Activated T-helper 1 cell treated with Interleukin-2 at 50 U/mL for 16 hours (primary cell): ENCODE results near the gene UNC80.
"Not testable (repeated sequence)": the region's sequence is repeated elsewhere in the genome, so short reads cannot be mapped to it uniquely, and the experiment has no call there.

ENCODE experiments used
- DNase-seq: peaks from one replicate; pipeline ENCODE4 v3.0.0-alpha.2; 2020; ENCODE audit warnings: low read depth

UNC80 gene

DNA sequence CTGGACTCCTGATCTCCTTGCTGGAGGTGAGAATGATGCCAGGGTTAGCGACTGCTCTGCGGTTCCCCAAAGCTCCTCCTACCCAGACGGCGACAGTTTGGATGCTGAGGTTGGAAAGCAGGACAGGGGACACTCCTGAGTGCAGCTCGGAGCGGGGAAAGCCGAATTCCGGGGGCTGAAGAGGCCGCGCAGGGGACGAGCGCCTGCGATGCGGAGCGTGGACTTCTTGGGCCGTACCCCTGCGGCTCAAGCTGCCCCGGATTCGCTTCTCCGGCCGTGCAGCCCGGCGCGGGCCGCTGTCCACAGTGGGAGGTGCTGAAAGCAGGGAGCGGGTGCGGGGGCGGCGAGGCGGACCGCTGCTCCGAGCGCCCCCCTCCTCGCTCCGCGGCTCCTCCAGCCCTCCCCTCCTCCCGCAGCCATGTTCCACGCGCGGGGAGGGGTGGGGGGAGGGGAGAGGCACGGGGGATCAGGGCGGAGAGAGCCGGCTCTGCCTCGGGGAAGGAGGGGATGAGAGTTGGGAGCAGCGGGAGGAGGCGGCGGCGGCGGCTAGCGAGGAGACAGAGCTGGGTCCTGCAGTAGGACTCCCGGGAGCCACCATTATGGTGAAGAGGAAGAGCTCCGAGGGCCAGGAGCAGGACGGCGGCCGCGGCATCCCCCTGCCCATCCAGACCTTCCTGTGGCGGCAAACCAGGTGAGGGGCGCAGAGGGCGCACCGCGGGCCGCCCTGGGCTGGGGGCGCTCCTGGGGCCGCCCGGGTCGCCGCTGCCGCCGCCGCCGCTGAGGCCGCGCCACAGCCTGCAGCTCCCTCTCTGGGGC lies at the start of gene UNC80:
UNC80 (plus strand) TSS at position 359 of the 816 bp plus-strand sequence; CDS start at position 600, 241 bp downstream.
- no peak for DNase-seq

GRCh38 chr2:209726311-209726710 lies 45.3 kb upstream of the UNC80 start:
- DNase-seq, result no peak

GRCh38 chr2:209727077-209727476 lies 44.6 kb upstream of the UNC80 start:
- no peak for DNase-seq

DNA sequence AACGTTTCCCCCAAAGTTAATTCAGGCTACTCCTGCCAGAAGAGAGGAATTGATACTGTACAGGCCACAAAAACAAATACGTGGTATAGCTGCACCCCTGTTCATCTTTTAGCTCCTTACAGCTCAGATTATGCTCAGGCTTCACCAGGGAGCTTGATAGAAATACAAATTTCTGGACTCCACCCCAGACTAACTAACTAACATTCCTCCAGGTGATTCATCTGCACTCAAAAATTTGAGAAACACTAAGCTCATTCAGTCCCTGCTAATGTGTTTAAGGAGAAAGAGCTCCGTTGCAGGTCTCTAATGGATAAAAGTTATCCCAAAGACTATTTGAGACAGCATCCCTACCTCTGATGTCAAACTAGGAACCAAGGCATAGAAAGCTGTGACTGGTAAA lies 36.8 kb upstream of the UNC80 start:
- DNase-seq, result no peak

DNA sequence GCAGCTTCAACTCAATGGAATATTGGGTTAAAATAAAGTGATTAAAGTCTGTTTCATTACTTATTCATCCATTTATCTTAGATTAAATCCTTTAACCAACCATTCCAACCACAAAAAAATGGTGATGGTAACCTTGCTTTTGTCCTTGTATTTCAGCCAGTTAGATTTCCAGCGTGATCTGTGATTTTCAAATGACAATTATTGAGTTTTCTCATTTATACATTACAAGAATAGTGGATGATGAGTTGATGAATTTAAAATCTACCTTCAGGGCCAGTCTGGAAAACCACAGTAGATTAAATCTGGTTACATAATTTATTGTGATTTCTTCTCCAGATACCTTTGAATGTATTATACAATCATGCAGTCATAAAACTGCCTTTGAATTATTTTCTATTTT lies 29.7 kb upstream of the UNC80 start:
- DNase-seq, result no peak

- no peak for DNase-seq
Observed at GRCh38 chr2:209753020-209753419, 18.6 kb upstream of the UNC80 start.

DNA sequence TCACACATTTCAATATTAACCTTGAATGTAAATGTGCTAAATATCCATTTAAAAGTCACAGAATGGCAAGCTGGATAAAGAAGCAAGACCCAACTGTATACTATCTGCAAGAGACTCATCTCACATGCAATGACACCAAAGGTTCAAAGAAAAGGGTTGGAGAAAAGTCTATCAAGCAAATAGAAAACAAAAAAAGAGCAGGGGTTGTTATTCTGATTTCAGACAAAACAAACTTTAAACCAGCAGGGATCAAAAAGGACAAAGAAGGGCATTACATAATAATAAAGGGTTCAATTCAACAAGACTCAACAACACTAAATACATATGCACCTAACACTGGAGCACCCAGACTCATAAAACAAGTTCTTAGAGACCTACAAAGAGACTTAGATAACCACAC lies 14.5 kb upstream of the UNC80 start:
- no peak for DNase-seq

- DNase-seq, result no peak
Observed at GRCh38 chr2:209761566-209761965, 10.1 kb upstream of the UNC80 start.

- DNase-seq, result no peak
Observed at GRCh38 chr2:209762563-209762962, 9.1 kb upstream of the UNC80 start.

- no peak for DNase-seq
Observed at GRCh38 chr2:209763106-209763505, 8.5 kb upstream of the UNC80 start.

DNA sequence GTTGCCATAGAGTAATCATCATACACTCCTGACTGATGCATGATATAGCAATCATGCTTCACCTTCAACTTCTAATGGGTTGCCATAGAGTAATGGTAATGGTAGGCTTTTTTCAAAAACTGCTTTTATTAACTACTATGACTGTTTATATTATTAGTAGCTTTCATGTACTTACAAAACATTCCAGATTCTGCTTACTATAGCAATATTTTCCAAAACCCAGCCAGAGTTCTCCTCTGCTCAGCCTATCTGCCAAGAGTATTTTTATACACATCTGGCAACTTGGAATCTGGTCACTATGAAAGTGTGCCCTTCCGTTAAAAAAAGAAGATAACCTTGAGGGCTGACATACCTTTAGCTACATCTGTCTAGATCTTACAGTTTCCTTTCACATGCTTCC lies 5.0 kb upstream of the UNC80 start:
- no peak for DNase-seq

- no peak for DNase-seq
Observed at GRCh38 chr2:209767316-209767715, 4.3 kb upstream of the UNC80 start.

DNA sequence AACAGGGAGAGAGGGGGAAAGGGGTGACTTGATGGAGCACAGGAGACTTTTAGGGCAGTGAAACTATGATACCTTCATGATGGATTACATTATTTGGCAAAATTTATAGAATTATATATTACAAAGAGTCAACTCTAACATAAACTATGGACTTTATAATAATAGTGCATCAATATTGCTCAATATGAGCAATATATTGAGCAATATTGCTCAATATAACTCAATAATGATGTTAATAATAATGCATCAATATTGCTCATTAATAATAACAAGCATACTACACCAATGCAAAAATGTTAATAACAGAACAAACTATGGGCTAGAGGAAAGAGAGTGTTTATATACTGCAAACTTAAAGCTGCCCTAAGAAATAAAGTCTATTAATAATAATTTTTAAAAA lies 3.1 kb upstream of the UNC80 start:
- no peak for DNase-seq

GRCh38 chr2:209772290-209772685 lies 656 bp downstream of the UNC80 start:
- no peak for DNase-seq

DNA sequence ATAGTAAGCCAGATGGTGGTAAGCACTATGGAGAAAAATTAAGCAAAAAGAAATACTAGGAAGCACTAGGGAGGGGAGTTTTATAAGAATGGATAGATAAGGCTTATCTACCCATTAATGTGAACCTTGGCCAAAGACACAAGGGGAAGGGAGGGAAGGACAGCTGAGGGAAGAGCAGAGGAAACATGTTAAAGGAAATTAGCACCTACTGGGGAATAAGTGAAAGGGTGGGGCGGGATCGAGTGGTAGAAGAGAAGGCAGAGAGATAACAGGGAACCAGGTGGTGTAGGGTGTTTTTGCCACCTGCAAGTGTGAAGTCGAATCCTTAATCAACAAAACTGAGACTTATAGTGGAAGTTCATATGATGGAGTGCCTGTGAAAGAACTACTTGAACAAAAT lies 1.7 kb downstream of the UNC80 start:
- DNase-seq, result no peak

- no peak for DNase-seq
Observed at GRCh38 chr2:209787416-209787815, 15.8 kb downstream of the UNC80 start.

DNA sequence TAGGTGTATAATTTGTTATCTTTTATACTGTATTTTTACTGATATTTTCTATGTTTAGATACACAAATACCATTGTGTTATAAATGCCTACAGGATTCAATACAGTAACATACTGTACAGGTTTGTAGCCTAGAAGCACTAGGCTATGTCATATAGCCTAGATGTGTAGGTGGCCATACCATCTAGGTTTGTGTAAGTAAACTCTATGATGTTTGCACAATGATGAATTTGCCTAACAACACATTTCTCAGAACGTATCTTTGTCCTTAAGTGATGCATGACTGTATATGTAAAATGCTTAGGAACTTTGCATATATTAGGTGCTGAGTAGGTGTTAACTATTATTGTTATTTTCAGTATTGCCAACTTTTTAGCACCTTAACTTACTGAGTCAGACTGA lies 17.3 kb downstream of the UNC80 start:
- DNase-seq, result no peak

GRCh38 chr2:209790066-209790728 lies 18.6 kb downstream of the UNC80 start:
- no peak for DNase-seq

- no peak for DNase-seq
Observed at GRCh38 chr2:209791151-209791550, 19.5 kb downstream of the UNC80 start.

DNA sequence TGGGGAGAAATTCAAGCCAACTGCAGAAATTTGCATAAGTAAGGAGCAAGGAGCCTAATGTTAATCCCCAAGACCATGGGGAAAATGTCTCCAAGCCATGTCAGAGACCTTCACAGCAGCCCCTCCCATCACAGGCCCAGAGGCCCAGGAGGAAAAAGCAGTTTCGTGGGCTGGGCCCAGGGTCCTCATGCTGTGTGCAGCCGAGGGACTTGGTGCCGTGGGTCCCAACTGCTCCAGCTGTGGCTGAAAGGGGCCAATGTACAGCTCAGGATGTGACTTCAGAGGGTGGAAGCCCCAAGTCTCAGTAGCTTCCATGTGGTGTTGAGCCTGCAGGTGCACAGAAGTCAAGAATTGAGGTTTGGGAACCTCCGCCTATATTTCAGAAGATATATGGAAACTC lies 23.8 kb downstream of the UNC80 start:
- not testable (repeated sequence) for DNase-seq

DNA sequence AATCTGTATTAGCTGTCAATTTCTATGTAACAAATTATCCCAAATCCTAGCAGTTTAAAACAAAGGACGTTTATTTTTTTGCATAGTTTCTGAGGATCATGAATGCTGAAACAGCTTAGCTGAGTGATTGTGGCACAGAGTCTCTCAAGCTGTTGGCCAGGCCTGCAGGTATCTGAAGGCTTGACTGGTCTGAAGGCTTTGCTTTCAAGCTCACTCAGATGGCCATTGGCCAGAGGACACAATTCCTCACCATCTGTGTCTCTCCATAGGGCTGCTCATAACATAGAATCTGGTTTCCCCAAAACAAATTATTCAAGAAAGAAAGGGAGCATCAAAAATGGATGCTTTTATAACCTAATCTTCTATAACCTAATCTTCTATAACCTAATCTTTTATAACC lies 33.7 kb downstream of the UNC80 start:
- DNase-seq, result no peak

- no peak for DNase-seq
Observed at GRCh38 chr2:209806318-209806717, 34.7 kb downstream of the UNC80 start.

DNA sequence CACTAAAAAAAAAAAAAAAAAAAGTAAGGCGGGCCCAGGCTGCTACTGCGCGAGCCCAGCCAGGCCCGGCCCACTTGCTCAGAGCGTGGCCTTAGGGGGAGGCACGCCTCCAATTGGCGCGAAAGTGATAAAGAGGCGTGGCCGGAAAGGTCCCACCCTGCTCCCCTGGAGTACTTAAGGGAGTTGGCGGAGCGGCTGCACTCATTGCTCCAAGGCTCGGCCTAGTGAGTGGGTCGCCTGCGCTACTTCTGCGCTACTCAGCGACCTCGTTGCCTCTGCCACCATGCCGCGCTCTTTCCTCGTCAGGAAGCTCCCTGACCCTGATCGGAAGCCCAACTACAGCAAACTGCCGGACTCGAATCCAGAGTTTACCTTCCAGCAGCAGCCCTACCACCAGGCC lies 36.9 kb downstream of the UNC80 start:
- no peak for DNase-seq

- no peak for DNase-seq
Observed at GRCh38 chr2:209809256-209809655, 37.6 kb downstream of the UNC80 start.
